ENCODE data around the gene CYP27C1.
"Not testable (repeated sequence)": the region's sequence is repeated elsewhere in the genome, so short reads cannot be mapped to it uniquely, and the experiment has no call there.

CYP27C1 gene, protein sequence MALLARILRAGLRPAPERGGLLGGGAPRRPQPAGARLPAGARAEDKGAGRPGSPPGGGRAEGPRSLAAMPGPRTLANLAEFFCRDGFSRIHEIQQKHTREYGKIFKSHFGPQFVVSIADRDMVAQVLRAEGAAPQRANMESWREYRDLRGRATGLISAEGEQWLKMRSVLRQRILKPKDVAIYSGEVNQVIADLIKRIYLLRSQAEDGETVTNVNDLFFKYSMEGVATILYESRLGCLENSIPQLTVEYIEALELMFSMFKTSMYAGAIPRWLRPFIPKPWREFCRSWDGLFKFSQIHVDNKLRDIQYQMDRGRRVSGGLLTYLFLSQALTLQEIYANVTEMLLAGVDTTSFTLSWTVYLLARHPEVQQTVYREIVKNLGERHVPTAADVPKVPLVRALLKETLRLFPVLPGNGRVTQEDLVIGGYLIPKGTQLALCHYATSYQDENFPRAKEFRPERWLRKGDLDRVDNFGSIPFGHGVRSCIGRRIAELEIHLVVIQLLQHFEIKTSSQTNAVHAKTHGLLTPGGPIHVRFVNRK

DNA sequence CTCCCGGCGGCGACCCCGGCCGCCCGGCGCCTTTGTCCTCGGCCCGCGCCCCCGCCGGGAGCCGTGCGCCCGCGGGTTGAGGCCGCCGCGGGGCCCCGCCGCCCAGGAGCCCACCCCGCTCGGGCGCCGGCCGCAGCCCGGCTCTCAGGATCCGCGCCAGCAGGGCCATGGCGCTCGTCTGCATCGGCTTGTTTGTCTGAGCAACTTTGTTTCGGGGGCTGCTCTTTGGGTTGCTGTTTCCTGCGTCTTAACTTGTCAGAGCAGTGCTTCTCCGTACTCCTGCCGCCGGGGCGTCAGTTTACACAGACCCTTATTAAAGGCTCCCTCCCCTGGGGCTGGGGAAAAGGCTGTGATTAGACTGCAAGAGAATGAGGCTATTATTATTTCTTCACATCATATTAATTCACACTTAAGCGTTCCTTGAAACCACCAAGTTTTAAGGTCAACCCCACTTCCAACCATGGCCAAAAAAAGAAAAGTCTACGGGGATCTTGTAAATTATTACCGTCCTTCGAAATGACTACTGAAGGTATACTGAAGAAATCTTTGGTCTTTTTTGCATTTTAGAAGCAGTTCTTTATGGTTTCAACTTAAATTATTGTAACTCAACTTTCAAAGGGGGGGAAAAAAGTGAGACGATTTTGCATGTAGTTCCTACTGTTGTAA is at the start of gene CYP27C1:
TSS of gene CYP27C1 (minus strand) at position 198 of the 666 bp plus-strand sequence. CDS start at position 169, 29 bp downstream.
- DNase-seq (ENCODE audit: low spot score), result no peak

DNA sequence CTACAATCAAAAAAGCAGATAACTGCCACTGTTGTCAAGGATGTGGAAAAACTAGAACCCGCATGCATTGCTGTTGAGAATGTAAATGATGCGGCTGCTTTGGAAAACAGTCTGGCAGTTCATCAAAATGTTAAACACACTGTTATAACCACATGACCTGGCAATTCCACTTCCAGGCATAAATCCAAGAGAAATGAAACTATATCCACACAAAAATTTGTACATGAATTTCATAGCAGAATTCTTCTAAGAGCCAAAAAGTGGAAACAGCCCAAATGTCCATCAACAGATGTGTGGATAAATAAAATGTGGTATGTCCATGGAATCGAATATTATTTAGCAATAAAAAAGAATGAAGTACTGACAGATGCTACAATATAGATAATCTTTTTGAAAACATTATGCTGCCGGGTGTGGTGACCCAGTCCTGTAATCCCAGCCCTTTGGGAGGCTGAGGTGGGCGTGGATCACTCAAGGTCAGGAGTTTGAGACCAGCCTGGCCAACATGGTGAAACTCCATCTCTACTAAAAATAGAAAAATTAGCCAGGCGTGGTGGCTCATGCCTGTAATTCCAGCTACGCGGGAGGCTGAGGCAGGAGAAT is 41.8 kb upstream of the CYP27C1 start:
- no peak for DNase-seq (ENCODE audit: low spot score)

DNA sequence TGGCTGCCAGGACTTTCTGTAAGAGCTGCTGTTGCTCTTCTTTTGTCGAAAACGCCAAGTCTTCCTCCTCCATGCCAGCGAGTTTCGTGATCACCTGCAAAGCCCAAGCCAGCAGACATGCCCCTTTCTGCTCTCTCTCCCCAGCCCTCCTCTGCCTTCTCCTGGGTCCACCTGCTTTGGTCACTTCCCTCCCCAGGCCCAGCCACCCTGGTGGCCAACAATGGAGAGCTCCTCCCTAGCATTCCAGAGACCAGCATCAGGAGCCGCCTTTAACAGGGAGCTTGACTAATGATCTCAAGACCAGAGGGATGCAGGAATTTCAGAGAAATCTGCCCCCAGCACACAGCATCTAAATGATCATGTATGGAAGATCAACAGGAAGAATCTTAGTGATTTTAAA is 39.3 kb upstream of the CYP27C1 start:
- no peak for DNase-seq (ENCODE audit: low spot score)

DNA sequence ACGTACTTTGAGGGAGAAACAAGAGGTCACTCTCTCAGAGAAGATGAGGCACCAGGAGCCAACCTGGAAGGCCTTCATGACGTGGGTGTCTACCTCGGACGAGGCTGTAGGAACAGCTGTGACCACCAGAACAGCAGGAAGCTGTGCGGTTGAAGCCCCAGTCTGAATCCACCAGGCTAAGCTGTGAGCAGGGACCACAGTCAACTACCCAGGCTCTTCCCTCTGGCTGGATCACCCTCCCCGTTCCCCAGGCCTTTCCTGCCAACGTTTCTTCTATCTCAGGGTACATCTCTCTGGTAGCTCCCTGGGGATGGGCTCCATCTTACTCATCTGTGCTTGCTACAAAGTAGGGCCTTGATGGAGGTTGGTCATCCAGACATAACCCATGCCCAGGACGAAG is 36.8 kb upstream of the CYP27C1 start:
- no peak for DNase-seq (ENCODE audit: low spot score)

DNA sequence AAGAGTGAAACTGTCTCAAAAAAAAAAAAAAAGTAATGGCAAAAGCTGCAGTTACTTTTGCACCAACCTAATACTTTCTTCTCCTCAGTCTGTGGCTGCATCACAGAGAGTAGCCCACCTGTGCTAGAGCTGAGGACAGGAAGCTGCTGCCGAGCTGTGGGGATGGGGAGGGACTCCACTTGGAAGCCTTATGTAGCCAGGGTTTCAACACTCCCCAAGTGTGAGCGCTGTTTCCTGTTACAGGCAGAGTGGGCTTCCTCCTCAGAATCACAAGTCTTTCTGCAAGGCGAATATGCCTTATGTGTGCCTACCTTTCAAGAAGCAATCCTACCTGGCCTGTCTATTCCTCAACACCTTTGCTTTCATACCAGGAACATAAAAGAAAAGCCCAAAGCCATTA is 36.3 kb upstream of the CYP27C1 start:
- no peak for DNase-seq (ENCODE audit: low spot score)

DNA sequence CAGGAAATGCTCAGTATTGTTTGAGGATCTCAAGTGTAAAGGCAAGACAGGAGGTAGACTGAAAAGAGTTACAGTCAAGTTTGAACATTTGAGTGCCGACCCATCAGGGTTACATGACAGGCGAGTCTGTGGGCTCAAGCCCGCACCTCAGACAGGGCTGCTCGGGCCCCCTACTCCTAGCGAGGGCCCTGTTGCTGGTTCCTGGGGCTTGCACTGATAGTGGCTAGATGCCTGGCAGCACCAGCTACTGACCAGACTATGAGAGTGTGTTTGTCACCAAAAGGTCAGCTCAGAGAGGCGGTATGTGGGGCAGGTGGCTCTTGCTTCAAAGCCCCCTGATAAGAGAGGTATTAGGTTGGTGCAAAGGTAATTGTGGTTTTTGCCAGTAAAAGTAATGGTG is 35.6 kb upstream of the CYP27C1 start:
- DNase-seq (ENCODE audit: low spot score), result no peak

DNA sequence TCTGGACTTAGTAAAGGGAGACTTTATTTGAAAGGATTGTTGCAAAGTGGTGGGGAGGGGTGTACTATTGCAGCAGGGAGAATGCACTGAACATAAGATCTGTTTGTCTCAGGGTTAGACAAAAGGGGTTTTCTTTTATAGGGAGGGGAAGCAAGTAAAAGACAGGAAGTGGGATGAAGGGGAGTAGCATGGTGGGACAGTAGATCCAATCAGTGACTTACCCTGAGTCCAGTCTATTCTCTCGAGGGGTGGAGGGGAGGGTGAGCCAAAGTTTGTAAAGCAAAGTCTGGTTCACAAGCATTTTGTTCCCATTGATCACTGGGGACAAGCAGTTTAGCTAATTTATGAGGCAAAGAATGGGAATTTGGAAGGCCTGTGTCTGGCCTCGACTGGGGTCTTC is 35.0 kb upstream of the CYP27C1 start:
- DNase-seq (ENCODE audit: low spot score), result no peak

DNA sequence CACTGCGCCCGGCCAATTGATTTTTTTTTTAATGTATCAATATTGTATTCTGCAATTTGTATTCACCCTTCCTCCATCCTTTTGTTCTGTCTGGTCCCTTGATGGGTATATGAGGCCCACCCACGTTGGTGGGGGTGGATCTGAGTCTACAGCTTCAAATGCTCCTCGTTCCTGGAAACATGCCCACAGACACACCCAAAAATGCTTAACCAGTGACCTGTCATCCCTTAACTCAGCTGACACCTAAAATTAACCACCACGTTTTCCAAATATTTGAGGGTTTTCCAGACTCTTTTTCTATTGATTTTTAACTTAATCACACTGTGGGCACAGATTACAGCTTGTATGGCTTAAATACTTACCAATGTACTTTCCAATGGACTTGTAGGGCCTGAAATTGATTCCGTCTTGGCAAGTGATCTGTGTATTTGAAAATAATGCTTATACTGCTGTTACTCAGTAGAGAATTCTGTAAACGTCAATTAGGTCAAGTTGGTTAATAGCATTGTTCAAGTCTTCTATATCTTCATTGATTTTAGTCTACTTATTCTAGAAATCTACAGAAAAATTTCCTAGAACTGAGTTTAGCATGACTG is 34.4 kb upstream of the CYP27C1 start:
- DNase-seq (ENCODE audit: low spot score), result no peak

DNA sequence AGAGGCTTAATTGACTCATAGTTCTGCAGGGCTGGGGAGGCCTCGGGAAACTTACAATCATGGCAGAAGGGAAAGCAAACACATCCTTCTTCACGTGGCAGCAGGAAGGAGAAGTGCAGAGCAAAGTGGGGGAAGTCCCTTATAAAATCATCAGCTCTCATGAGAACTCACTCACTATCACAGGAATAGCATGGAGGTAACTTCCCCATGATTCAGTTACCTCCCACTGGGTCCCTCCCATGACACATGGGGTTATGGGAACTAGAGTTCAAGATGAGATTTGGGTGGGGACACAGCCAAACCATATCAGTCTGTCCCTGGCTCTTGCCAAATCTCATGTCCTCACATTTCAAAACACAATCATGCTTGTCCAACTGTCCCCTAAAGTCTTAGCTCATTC is 21.1 kb upstream of the CYP27C1 start:
- DNase-seq (ENCODE audit: low spot score), result not testable (repeated sequence)

DNA sequence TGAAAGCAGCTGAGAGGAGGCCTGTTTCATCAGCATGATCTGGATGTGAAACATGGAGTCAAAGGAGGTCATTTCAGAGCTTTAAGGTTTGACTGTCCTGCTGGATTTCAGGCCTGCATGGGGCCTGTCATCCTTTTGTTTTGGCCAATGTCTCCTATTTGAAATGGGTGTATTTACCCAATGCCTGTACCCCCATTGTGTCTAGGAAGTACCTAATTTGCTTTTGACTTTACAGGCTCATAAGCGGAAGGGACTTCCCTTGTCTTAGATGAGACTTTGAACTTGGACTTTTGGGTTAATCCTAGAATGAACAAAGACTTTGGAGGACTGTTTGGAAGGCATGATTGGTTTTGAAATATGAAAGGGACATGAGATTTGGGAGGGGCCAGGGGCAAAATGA is 19.3 kb upstream of the CYP27C1 start:
- DNase-seq (ENCODE audit: low spot score), result no peak

DNA sequence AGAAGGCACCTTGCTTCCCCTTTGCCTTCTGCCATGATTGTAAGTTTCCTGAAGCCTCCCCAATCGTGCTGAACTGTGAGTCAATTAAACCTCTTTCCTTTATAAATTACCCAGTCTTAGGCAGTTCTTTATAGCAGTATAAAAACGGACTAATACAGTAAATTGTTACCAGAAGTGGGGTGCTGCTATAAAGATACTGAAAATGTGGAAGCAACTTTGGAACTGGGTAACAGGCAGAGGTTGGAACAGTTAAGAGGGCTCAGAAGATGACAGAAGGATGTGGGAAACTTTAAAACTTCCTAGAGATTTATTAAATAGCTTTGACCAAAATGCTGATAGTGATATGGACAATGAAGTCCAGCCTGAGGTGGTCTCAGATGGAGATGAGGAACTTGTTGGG is 17.7 kb upstream of the CYP27C1 start:
- not testable (repeated sequence) for DNase-seq (ENCODE audit: low spot score)

DNA sequence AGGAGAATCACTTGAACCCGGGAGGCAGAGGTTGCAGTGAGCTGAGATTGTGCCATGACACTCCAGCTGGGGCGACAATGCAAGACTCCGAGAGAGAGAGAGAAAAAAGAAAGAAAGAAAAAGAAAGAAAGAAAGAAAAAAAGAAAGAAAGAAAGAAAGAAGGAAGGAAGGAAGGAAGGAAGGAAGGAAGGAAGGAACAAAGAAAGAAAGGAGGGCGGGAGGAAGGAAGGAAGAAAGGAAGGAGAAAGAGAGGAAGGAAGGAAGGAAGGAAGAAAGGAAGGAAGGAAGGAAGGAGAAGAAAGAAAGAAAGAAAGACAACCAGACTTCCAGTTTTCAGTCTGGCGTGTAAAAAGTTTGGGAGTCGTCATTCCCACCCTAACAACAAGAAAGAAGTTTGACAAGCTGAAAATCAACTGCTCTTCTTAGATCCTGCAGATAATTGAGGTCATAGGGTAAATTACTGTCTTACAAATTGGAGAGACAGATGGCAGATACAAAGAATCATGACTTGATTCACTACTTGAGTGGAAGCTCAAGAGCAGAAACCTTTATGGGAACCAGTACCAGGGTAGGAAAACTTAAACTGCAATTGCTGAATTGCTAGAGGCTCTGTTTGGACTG is 15.1 kb upstream of the CYP27C1 start:
- no peak for DNase-seq (ENCODE audit: low spot score)

DNA sequence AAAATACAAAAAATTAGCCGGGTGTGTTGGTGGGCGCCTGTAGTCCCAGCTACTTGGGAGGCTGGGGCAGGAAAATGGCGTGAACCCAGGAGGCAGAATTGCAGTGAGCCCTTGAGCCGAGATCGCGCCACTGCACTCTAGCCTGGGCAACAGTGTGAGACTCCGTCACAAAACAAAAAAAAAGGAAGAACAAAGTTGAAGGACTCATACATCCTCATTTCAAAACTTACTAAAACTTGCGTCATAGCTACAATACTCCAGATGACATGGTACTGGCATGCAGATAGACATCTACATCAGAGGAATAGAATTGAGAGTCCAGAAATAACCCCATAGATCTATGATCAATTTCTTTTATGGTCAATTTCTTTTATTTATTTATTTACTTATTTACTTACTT is 13.6 kb upstream of the CYP27C1 start:
- no peak for DNase-seq (ENCODE audit: low spot score)

DNA sequence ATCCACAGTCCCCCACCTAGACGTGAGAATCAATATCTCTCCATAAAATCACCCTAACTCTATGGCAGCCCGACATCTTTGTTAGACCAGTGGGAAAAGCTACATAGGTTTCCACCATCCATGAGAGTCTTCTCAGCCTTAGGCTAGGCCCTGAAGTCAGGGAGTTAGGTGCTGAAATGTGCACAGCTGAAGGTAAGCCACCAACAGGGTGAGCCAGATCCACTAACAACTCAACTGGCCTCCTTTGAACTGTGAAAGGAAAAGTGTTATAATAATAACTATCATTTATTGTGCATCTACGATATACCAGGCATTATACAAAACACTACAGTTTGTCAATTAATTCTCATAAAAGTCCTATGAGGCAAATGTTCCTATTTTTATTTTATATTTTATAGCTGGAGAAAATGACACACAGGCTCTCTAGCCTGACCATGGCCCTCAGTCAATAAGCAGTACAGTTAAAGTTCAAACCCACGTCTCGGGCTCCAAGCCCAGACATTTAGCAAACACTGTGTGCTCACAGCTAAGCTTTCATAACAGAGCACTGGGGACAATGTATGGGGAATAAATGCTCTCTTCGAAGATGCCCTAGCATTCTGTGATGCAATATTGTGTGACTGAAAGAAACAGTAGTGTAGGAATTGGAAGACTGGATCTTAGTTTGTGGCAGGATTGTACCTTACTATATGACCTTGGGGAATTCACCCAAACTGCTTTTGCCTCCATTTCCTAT is 11.2 kb upstream of the CYP27C1 start:
- DNase-seq (ENCODE audit: low spot score), result no peak

DNA sequence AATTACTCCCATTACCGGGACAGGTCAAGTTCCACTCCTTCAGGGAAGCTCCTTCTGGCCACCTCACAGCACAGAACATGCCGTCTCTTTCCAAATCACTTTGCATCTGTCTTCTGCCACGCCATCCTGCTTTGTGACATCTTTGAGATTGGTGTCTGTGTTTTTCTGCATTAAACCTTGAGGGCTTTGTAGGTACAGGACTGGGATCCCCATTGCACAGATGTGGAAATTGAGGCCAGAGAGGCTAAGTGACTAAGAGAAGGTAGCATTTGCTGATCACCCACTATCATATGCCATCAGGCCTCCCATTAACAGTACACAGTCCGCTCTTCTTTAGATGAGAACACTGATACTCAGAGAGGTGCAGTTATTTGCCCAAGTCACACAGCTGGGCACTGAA is 9.5 kb upstream of the CYP27C1 start:
- no peak for DNase-seq (ENCODE audit: low spot score)

DNA sequence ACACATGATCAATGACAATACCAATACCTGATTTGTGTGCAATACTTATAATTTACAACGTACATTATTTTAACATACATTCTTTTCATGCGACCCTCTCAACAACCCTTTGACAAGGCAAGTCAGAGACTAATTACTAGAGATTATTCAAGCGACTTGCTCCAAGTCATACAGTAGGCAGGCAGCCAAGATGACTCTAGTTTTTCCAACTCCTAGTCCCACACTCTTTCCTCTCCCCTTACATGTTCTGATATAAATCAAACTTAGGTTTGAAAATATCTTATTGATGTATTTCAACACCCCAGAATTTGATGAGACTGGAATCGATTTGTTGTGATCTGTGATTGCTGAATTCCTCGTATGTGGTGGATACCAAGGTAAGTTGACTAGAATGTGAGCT is 8.0 kb upstream of the CYP27C1 start:
- DNase-seq (ENCODE audit: low spot score), result no peak

DNA sequence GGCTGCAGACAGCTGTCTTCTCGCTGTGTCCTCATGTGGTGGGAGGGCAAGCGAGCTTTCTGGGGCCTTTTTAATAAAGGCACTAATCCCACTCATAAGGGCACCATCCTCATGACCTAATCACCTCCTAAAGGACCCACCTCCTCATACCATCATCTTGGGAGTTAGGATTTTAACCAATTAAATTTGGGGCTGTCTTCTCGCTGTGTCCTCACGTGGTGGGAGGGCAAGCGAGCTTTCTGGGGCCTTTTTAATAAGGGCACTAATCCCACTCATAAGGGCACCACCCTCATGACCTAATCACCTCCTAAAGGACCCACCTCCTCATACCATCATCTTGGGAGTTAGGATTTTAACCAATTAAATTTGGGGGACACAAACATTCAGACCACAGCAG is 7.2 kb upstream of the CYP27C1 start:
- DNase-seq (ENCODE audit: low spot score), result not testable (repeated sequence)

DNA sequence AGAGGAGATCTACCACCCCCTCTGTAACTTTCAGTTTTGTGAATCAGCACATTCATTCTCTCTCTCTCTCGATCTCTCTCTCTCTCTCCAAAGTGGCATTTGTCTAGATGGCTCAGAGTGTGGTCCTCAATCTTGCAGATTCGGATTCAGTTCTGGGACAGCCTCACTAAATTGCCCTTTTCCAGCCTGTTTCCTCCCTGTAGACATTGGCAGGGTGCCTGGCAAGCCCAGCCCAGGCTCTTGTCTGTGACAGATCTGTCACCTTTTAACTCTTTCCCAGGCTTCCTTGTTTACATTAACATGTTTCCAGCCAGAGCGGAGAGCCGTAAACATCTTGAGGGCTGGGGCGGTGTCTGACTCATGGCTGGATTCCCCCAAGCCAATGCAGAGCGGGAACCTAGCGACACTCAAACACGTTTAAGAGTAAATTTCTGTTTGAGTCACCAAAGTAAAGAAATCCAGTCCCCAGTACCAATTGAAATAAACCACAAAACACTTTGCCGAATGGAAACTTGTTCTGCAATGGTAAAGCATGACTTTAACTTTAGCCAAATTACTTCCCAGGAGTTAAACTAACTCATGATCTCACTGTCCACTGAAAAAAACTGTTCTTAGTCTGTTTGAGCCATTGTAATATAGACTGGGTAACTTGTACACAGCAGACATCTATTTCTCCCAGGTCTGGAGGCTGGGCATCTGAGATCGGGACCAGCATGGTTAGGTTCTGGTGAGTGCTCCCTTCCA is 6.6 kb upstream of the CYP27C1 start:
- DNase-seq (ENCODE audit: low spot score), result no peak

DNA sequence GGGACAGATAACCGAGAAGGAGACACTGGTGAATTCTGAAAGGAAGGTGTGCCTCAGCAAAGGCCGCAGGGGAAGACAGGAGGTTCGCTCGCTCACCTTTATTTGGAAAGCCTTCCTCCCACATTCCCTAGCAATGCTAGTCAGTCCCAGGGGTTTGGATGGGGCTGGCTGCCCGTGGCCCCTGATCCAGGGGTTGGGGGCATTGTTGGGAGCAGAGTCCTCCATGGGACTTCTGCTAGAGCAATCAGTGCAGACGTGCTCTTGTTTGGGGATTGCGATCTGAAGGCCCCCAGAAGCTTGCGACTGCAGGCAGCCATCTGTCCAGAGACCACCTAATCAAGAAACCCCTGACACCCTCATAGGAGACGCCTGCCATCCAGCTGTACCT is 6.0 kb upstream of the CYP27C1 start:
- no peak for DNase-seq (ENCODE audit: low spot score)

DNA sequence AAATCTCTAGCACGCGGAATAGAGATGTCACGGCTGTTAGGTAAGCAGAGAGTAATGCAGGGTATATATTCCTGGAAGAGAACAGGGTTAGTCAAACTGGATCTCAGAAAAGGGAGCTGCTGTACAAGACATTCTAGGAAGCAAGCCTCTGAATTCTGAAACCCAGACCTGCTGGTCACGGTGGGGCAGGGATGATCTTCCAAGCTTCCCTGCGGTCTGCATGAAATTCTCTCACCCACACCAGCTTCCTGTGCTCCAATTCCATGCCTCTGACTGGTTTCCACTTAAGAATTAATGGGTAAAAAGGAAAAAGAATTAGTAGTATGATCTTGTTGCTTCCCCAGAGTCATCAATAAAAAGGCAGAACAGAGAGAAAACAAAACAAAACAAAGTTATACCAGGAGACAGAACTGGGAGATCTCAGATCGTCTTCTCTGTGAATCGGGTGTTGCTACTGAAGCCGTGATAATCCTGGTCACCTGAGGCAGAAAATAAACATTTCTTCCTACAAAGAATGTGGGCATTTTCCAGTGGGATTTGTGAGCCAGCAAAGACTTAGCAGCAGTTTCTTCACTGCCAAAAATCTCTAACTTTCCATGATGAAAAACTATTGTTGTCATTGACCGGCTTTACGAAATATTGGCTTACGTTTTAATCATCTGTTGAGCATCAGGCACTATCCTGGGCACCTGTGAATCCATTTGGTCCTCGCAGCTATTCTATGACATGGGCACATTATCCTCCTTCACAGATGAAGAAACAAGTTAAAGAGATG is 5.3 kb upstream of the CYP27C1 start:
- DNase-seq (ENCODE audit: low spot score), result no peak

Data from cerebellar cortex (tissue), 1 donor.